Kasumi-1 (cell line): ENCODE data around the gene OR4C16.

Source experiments
- DNase-seq, 2 experiments: peaks; one replicate each; lab custom pipeline; 2025; lab: John Stamatoyannopoulos, UW

Gene OR4C16, protein sequence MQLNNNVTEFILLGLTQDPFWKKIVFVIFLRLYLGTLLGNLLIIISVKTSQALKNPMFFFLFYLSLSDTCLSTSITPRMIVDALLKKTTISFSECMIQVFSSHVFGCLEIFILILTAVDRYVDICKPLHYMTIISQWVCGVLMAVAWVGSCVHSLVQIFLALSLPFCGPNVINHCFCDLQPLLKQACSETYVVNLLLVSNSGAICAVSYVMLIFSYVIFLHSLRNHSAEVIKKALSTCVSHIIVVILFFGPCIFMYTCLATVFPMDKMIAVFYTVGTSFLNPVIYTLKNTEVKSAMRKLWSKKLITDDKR

DNA sequence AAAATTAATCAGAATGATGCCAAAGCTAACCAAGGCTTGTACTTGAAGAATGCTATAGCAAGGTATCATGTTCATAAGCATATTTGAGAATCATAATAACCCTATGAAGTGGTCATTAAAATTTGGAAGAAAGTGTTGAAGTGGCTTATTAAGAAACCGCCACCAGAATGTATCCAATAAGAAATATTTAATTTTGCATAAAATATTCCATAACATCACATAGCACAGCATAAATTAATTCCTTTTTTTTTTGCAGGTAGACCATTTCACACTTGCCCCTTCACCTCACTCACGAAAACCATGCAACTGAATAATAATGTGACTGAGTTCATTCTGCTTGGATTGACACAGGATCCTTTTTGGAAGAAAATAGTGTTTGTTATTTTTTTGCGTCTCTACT lies at the start of gene OR4C16:
Gene OR4C16, plus strand, starts transcription at position 301 of the 400 bp plus-strand sequence. Its CDS starts 0 bp downstream, at position 301.
- no peak for DNase-seq

- no peak for DNase-seq
These were observed 17.8 kb upstream of the OR4C16 start, which contains the start of gene OR4C15 for GRCh38 chr11:55554169-55554568. TSS of gene OR4C15 (plus strand) at chr11:55554469. CDS start at chr11:55554469, 0 bp downstream.

DNA sequence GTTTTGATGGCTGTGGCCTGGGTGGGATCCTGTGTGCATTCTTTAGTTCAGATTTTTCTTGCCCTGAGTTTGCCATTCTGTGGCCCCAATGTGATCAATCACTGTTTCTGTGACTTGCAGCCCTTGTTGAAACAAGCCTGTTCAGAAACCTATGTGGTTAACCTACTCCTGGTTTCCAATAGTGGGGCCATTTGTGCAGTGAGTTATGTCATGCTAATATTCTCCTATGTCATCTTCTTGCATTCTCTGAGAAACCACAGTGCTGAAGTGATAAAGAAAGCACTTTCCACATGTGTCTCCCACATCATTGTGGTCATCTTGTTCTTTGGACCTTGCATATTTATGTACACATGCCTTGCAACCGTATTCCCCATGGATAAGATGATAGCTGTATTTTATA lies 620 bp downstream of the OR4C16 start:
- no peak for DNase-seq

DNA sequence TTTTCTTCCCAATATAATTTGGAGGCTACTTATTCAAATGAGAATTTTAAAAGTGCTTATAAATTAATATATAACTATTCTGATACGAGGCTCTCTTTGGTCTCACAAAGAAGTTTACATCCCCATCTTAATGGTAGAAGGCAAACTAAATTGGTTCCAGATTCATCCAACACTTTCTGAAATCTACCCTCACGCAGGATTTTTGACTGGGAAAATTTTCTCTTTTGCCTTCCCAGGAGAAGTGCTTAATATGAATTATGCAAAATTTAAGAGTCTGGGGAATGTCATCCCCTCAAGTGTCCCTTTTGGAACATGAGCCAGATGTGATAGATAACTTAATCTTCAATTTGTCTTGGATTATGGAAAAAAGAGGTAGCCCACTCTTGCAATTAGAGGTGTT lies 35.6 kb downstream of the OR4C16 start, which contains the start of gene OR4C11:
Gene OR4C11, minus strand, starts transcription at position 101 of the 400 bp plus-strand sequence. CDS start 3,272 bp downstream, outside the sequence.
- DNase-seq: no peak
